ENCODE measurements around the gene LARGE1. TPM values are rescaled to one million over a fixed set of nuclear protein-coding genes. Genes with fewer than 3 reads are reported as not detected.

LARGE1 gene
- total RNA-seq, 1 donor from 2014 or later = 195 TPM

- no peak for DNase-seq (ENCODE audit: low spot score, unreplicated experiment)
- Mint-ChIP-seq H3K4me3 (ENCODE audit: low read depth) (no peak overlapping the region), H3K9me3 (ENCODE audit: low read depth) (no peaks in the 10 kb centered on the region), H3K27ac (no peak overlapping the region), H3K36me3 (ENCODE audit: insufficient read depth) (peaks cover 33% of the 10 kb centered on the region), H3K4me1 (ENCODE audit: low read depth) (peaks cover 52% of the 10 kb centered on the region), H3K27me3 (no peaks in the 10 kb centered on the region)
- no peak for TF ChIP-seq CTCF (IDR thresholded peaks at IDR 0.05; ENCODE audit: unreplicated experiment)
These were observed 354.7 kb downstream of the LARGE1 start for GRCh38 chr22:33565580-33565995.

DNA sequence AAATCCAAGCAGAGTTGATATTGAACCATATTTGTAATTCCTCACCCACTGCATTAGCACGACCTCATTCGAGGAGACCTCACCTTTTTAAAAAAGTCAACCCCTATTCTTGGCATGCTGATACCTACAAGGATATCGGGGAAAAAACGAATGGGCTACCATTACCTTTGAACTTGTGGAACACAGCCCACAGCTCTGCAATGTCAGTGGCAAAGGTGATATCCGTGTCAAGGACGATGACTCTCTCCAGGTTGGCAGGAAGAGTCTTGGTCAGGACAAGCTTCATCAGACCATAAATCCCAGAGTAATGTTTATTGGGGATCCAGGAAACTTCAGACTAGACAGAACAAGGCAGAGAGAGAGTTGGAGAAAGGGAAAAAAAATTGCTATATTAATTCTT lies 355.6 kb downstream of the LARGE1 start:
- no peak for TF ChIP-seq CTCF (IDR thresholded peaks at IDR 0.05; ENCODE audit: unreplicated experiment)
- Mint-ChIP-seq H3K27me3 (no peaks in the 10 kb centered on the region), H3K36me3 (ENCODE audit: insufficient read depth) (peaks cover 36% of the 10 kb centered on the region), H3K27ac (peak overlapping the region; percentile 80), H3K9me3 (ENCODE audit: low read depth) (peaks cover 3% of the 10 kb centered on the region), H3K4me1 (ENCODE audit: low read depth) (peaks cover 50% of the 10 kb centered on the region), H3K4me3 (ENCODE audit: low read depth) (no peak overlapping the region)
- DNase-seq (ENCODE audit: low spot score, unreplicated experiment) = no peak

- H3K27me3 Mint-ChIP-seq = no peaks in the 10 kb centered on the region
- peak overlapping the region; percentile 10 for H3K27ac Mint-ChIP-seq
- H3K9me3 Mint-ChIP-seq (ENCODE audit: low read depth) = peaks cover 3% of the 10 kb centered on the region
- H3K4me3 Mint-ChIP-seq (ENCODE audit: low read depth) = no peak overlapping the region
- peaks cover 40% of the 10 kb centered on the region for H3K36me3 Mint-ChIP-seq (ENCODE audit: insufficient read depth)
- peaks cover 39% of the 10 kb centered on the region for H3K4me1 Mint-ChIP-seq (ENCODE audit: low read depth)
- DNase-seq (ENCODE audit: low spot score, unreplicated experiment) = no peak
- TF ChIP-seq CTCF (IDR thresholded peaks at IDR 0.05; ENCODE audit: unreplicated experiment) = no peak
These were observed 356.9 kb downstream of the LARGE1 start for GRCh38 chr22:33563220-33563964.

DNA sequence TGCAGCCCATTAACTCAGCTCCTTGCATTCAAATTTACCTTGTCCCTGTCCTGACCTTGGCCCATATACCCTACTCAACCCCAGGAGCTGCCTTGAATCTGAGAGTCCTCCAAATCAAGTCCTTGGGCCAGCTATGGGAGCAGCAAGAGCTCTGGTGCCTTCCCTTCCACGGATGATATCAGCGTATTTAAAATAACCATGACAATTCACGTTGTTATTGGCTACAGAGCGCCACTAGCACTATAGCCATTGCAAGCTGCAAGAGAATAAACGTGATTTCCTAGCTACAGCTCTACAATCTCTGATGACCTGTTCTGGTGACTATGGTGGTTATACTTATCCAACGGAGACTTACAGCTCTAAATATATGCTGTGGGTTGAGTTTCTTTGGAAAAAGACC lies 357.8 kb downstream of the LARGE1 start:
- H3K27me3 Mint-ChIP-seq = no peaks in the 10 kb centered on the region
- peaks cover 37% of the 10 kb centered on the region for H3K4me1 Mint-ChIP-seq (ENCODE audit: low read depth)
- H3K27ac Mint-ChIP-seq = peak overlapping the region; percentile 38
- DNase-seq (ENCODE audit: low spot score, unreplicated experiment) = no peak
- H3K4me3 Mint-ChIP-seq (ENCODE audit: low read depth) = no peak overlapping the region
- peaks cover 44% of the 10 kb centered on the region for H3K36me3 Mint-ChIP-seq (ENCODE audit: insufficient read depth)
- no peak for TF ChIP-seq CTCF (IDR thresholded peaks at IDR 0.05; ENCODE audit: unreplicated experiment)
- peaks cover 6% of the 10 kb centered on the region for H3K9me3 Mint-ChIP-seq (ENCODE audit: low read depth)

- Mint-ChIP-seq H3K9me3 (ENCODE audit: low read depth) (peaks cover 6% of the 10 kb centered on the region), H3K4me1 (ENCODE audit: low read depth) (peaks cover 37% of the 10 kb centered on the region), H3K27ac (no peak overlapping the region), H3K4me3 (ENCODE audit: low read depth) (no peak overlapping the region), H3K27me3 (no peaks in the 10 kb centered on the region), H3K36me3 (ENCODE audit: insufficient read depth) (peaks cover 41% of the 10 kb centered on the region)
- no peak for DNase-seq (ENCODE audit: low spot score, unreplicated experiment)
- no peak for TF ChIP-seq CTCF (IDR thresholded peaks at IDR 0.05; ENCODE audit: unreplicated experiment)
These were observed 359.0 kb downstream of the LARGE1 start for GRCh38 chr22:33561149-33561807.
